HG03159 (cell line): ENCODE results near the gene HP1BP3.

Experiments used
- ATAC-seq: cut with Tn5 transposase; IDR thresholded peaks from one replicate; pipeline ENCODE4 v1.9.1; 2021; ENCODE audit warnings: mild to moderate bottlenecking, moderate library complexity; ENCODE audit not compliant: unreplicated experiment

HP1BP3 gene

GRCh38 chr1:20715406-20715805 lies 71.7 kb downstream of the HP1BP3 start:
- no peak for ATAC-seq

GRCh38 chr1:20713440-20713839 lies 73.7 kb downstream of the HP1BP3 start:
- ATAC-seq, result no peak

GRCh38 chr1:20712215-20712577 lies 74.9 kb downstream of the HP1BP3 start:
- no peak for ATAC-seq

GRCh38 chr1:20711285-20712214 lies 75.6 kb downstream of the HP1BP3 start:
- ATAC-seq, result no peak

GRCh38 chr1:20710469-20711284 lies 76.4 kb downstream of the HP1BP3 start:
- ATAC-seq, result no peak

- no peak for ATAC-seq
These were observed 77.2 kb downstream of the HP1BP3 start for GRCh38 chr1:20709868-20710267.

- no peak for ATAC-seq
These were observed 78.2 kb downstream of the HP1BP3 start for GRCh38 chr1:20708891-20709290.

GRCh38 chr1:20708057-20708456 lies 79.0 kb downstream of the HP1BP3 start:
- no peak for ATAC-seq

GRCh38 chr1:20706841-20707240 lies 80.3 kb downstream of the HP1BP3 start:
- ATAC-seq, result no peak

GRCh38 chr1:20705203-20705755 lies 81.8 kb downstream of the HP1BP3 start:
- no peak for ATAC-seq

- ATAC-seq, result no peak
These were observed 82.5 kb downstream of the HP1BP3 start for GRCh38 chr1:20704390-20705202.

- no peak for ATAC-seq
These were observed 83.9 kb downstream of the HP1BP3 start for GRCh38 chr1:20703124-20703756.

- no peak for ATAC-seq
These were observed 84.7 kb downstream of the HP1BP3 start for GRCh38 chr1:20702416-20702815.

GRCh38 chr1:20701847-20702246 lies 85.3 kb downstream of the HP1BP3 start:
- ATAC-seq, result no peak

- no peak for ATAC-seq
These were observed 85.7 kb downstream of the HP1BP3 start for GRCh38 chr1:20701446-20701845.

- ATAC-seq, result no peak
These were observed 86.4 kb downstream of the HP1BP3 start for GRCh38 chr1:20700636-20701215.

- no peak for ATAC-seq
These were observed 87.5 kb downstream of the HP1BP3 start for GRCh38 chr1:20699558-20699957.

GRCh38 chr1:20698195-20698910 lies 88.8 kb downstream of the HP1BP3 start:
- no peak for ATAC-seq

- no peak for ATAC-seq
These were observed 89.5 kb downstream of the HP1BP3 start for GRCh38 chr1:20697563-20697962.
